T-helper 1 cell (primary cell): ENCODE results near the gene APBA2.
"Not testable (repeated sequence)": the region's sequence is repeated elsewhere in the genome, so short reads cannot be mapped to it uniquely, and the experiment has no call there.

Experiments
- DNase-seq, 5 donors: peaks; one replicate each; pipeline ENCODE4 v3.0.0-alpha.2; 2012 to 2020

Gene APBA2

DNA sequence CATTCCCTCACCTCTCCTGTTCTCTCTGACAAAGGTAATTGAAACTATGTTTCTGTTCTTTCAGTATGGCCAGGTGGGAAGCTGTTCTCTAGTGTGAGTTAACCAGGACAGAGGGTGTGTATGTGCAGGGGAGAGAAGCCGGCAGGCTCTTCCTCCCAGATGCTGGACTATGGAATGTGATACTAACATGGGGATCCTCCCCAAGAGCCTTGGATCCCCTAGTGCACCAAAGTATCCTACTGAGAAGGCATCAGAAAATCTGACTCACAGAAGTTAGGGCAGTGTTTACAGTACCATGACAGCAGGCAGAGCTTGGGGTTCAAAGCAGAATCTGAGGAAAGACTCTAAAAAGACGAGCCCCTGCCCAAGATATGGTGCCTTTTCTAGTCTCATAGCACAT is 123.1 kb downstream of the APBA2 start:
- DNase-seq, result no peak

GRCh38 chr15:29012097-29012496 is 126.3 kb downstream of the APBA2 start:
- no peak for DNase-seq

GRCh38 chr15:29014493-29014892 is 128.7 kb downstream of the APBA2 start:
- DNase-seq, result no peak

- no peak for DNase-seq
Observed at GRCh38 chr15:29016518-29016917, 130.7 kb downstream of the APBA2 start.

DNA sequence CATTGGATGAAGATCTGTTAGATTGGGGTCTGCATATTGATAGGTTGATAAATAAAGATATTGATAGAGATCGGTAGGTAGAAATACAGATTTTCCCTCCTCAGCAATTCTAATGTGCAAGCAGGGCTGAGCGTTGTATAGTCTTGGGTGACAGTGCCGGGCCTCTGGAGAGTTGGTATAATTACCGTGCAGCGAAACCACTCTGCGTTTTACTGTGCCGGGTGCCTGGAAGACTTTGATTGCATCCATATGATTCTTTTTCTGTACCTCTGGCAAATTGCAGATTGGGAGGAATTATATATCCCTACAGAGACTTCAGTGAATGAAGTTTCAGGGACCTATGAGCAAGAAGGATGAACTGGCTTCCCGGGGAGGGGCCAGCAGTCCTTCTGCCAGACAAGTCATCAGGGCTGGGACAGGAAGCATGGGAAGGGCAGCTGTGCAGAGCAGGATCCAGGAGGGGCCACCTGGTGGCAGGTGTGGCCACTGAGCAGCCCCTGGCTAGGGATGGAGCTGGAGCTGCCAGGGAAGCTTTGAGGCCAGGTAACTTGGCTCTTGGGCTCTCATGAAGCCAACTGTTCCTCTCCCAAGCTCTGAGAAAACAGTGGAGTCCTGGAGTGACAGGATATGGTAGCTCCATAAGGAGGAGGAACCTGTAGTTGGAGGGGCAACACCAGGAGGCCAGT is 132.5 kb downstream of the APBA2 start:
- DNase-seq, result no peak

DNA sequence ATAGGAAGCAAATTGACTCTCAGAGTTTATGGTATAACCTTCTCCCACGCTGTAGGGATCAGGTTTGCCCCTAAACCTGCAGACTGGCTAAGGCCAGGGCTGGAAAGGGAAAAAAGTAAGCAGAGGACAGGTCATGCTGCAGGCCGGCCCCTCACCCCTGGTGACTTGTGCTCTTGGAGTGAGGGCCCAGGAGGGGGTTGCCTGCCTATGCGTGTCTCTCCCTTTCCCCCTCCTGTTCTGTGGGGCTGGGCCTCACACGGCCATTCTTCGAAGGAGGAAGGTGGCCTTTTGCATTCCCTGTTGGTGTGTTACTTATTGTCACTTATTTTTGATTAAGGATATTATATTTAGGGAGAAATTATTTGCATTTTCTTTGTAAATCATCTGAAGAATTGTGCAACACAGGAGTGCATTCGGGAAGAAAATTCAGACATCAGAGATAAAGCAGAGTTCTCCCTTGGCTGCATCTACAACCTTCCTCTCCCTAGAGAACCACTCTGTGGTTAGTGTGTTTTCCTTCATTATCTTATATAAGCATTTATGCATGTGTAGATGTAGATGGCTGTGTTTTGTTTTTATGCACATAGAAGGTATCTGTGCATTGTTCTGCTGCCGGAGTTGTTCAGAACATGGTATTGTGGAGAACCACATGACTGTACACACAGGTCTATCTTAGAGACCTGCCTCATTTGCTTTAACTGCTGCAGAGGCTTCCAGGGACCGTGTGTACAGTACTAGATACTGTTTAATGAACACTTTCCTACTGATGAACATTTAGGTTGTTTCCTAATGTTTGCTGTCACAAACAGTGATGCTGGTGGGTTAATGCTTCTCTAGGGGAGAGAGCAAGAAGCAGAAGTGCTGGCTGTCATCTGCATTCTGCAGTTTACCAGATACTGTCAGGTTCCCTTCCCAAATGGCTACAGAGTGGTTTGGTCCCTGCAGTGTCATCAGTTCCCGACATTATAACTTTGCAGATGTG is 133.5 kb downstream of the APBA2 start:
- DNase-seq, result no peak

- no peak for DNase-seq
Observed at GRCh38 chr15:29021857-29022256, 136.1 kb downstream of the APBA2 start.

DNA sequence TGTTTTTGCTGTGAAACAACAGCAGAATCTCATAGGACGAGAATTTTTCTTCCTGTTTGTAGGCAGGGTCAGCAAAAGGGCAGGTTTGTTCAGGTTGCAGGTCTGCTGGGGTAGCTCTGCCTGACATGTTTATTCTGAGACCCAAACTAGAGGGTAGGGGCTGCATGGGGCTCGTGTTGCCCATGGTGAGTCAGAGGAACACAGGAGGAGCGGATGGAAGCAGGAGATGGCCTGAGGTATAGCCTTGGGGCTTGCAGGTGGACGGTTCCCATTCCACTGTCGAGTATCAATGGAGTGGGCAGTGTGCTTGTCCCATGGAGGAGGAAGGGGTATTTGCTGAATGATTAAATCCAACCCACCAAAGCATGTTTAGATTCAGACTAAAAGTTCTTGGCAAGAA is 138.9 kb downstream of the APBA2 start:
- no peak for DNase-seq

- not testable (repeated sequence) for DNase-seq
Observed at GRCh38 chr15:29025411-29025810, 139.6 kb downstream of the APBA2 start.

- not testable (repeated sequence) for DNase-seq
Observed at GRCh38 chr15:29028158-29028557, 142.4 kb downstream of the APBA2 start.

- no peak for DNase-seq
Observed at GRCh38 chr15:29029651-29030195, 143.9 kb downstream of the APBA2 start.

DNA sequence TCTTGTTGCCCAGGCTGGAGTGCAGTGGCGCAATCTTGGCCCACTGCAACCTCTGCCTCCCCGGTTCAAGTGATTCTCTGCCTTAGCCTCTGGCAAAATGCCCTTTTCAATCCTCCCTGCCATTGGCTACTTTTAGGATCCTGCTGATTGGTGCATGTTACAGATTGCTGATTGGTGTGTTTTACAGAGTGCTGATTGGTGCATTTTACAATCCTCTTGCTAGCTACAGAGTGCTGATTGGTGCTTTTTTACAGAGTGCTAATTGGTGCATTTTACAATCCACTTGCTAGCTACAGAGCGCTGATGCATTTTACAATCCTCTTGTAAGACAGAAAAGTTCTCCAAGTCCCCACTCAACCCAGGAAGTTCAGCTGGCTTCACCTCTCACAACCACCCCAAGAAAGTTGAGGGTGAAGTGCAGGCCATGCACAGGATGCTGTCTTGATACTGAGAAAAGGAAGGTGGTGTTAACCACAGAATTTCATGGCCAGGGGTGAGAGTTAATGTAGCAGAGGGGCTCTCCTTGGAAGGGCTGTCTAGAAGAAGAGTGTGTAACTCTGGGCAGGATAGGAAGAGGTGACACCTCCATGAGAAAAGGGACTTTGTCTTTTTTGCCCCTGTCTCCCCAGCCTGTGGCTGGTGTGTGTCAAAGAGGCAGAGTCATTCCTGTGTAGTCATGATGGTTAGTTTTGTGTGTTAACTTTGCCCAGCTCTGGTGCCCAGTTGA is 145.9 kb downstream of the APBA2 start:
- peak in 1 of 5 donors; percentile 36 for DNase-seq

DNA sequence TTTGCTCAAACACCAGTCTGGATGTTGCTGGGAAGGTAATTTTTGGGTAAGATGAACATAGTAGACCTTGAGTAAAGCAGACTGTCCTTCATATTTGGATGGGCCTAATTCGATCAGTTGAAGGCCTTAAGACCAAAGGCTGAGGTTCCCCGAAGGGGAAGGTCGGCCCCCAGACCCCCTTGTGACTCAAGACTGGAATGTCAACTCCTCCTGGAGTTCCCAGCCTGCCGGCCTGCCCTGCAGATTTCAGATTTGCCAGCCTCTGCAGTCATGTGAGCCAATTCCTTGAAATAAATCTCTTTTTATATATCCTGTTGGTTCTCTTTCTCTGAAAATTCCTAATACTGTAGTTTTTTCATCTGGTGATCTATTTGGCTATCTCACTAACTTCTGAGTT is 146.5 kb downstream of the APBA2 start:
- DNase-seq, result no peak

DNA sequence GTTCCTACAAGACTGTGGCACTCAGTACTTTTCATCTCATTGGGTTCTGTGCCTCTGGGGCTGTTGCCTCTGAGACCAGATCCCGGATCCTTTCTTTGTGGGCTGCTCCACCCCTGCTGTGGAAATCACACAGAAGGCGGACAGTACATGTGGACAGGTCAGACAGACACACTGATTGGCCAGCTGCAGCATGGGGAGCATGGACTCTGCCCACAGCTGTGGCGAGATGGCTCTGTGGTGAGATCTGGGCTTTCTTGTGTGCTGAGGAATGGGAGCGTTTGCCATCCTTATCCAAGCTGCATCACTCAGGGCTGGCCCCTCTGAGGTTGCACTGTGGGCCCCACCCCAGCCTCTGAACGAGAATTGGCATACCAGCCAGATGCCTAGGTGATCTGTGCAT is 147.0 kb downstream of the APBA2 start:
- DNase-seq, result no peak

- DNase-seq, result no peak
Observed at GRCh38 chr15:29034151-29034550, 148.4 kb downstream of the APBA2 start.

- no peak for DNase-seq
Observed at GRCh38 chr15:29034593-29035335, 149.0 kb downstream of the APBA2 start.

GRCh38 chr15:29035336-29036285 is 149.8 kb downstream of the APBA2 start:
- no peak for DNase-seq

DNA sequence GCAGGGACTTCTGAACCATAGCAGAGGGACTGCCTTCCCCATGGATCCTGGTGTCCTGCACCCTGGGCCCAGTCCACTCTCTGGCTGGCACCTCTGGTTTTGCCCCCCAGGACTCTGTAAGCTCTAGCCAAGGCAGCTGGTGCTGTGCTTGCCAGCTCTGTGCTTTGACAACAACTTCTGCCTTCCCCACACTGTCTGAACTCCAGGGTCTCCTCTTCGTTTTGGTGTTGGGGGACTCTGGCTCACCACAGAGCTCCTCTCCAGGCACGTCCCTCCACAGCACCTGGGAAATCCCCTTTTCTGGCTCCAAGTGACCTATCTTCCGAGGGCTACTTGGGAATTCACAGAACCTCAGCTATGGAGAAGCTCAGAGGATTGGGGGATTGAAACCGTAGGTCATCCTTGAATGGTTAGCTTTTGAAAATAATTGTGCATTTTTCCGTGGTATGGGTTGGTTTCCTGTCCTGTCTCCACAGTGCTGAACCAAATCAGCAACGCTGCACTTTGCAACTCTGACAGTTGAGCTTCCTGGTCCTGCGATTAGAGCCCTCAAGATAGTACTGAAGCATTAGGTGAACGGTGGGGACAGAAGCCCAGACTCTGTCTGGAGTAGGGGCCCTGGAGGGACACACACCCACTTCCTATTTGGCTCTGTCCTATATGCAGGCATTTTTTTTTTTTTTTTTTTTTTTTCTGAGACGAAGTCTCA is 152.4 kb downstream of the APBA2 start:
- no peak for DNase-seq

DNA sequence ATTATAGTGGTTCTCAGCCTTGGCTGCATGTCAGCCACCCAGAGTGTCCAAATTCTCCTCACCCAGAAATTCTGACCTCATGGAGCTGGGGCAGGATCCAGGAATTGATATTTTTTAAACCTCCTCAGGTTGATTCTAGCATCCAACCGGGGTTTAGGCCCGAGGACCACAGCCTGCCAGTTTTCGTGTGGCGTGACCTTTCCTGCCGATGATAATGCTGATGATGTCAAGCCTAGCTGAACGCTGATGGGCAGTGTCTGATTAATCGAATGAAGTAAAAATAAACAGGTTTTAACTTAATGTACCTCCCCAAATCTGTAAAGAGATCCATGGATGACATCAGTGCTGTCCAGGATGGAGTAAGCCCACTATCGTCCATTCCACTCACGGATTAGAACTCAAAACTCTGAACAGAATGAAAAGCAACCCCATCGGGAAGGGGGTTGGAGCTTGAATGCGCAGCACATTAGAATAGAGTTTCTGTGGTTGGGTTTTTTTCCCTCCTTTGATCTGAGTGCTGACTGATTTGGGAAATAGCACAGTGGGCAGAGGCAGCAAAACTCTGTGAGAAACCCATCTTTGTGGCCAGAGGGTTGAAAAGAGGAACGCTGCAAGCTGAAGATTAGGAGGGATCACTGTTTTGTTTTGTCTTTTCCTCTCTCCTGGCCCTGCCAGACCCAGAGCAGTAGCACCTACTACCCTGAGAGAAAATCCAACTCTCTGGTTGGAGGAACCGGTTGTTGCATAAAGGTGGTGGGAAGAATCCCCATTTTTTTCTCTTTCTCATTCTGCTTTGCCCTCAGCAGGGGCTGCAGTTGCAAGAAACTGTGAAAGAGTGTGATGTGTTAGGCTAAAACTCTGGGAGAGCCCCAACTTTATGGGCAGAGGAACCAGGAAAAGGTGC is 153.9 kb downstream of the APBA2 start:
- DNase-seq, result peak in 1 of 5 donors; percentile 34
